GM12878 (cell line): ENCODE data around the gene FXYD6.

Experiments
- EP300 ChIP-seq, 2 experiments: fragments of 150-350 bp in 1 of 2; IDR thresholded peaks; 2 replicates each; pipeline ENCODE4 v1.6.1; 2011 to 2012; ENCODE audit warnings: low read depth in 2 of 2, low read length in 2 of 2, borderline replicate concordance in 1 of 2, improper control_type of control experiment in 1 of 2, inconsistent platforms in 1 of 2; ENCODE audit not compliant: control insufficient read depth in 1 of 2
- ESRRA ChIP-seq: IDR thresholded peaks from 2 replicates; pipeline ENCODE4 v1.6.1; 2012; ENCODE audit warnings: mild to moderate bottlenecking, low read length, improper control_type of control experiment
- FOXK2 ChIP-seq: fragments of 450-650 bp; IDR thresholded peaks from 2 replicates; pipeline ENCODE4 v1.6.1; 2017; ENCODE audit warnings: mild to moderate bottlenecking, moderate library complexity
- POLR2AphosphoS5 ChIP-seq: IDR thresholded peaks from 2 replicates; pipeline ENCODE4 v1.6.1; 2011; ENCODE audit warnings: mild to moderate bottlenecking, low read length, inconsistent platforms
- SMAD1 ChIP-seq: fragments of 450-650 bp; IDR thresholded peaks from 2 replicates; pipeline ENCODE4 v1.6.1; 2018; ENCODE audit warnings: mild to moderate bottlenecking, low read depth; ENCODE audit not compliant: partially characterized antibody
- TCF12 ChIP-seq: IDR thresholded peaks from 2 replicates; pipeline ENCODE4 v1.6.1; 2011; ENCODE audit warnings: low read depth, mild to moderate bottlenecking, low read length

DNA sequence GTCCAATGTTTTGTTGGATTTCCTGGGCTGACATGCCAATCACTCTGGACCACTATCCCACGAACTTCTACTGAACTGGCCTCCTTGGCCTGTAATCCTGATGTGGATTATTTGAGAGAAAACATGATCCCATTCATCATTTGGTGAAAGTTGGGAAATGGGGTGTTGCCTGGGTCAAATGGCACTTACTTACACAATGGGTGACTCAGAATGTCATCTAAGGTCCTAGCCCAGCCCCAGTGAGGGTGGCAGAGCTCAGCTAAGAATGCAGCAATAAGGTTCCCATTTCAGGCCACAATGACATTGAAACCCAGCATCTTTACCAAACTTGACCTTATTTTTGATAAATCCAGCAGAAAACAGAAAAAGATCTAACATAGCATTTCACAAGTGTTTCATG is 71.4 kb downstream of the FXYD6 start:
- TF ChIP-seq TCF12 (no peak), ESRRA (no peak), EP300 (IDR thresholded peaks at IDR 0.05; ENCODE audit: borderline replicate concordance in 1 of 2, control insufficient read depth in 1 of 2, low read depth in 2 of 2, low read length in 2 of 2) (no peak), POLR2AphosphoS5 (no peak), FOXK2 (no peak), SMAD1 (no peak)
